Kidney tubule cell (primary cell): Measurements from ENCODE around the gene LMBRD1.

ENCODE experiments used
- DNase-seq: peaks from one replicate; pipeline ENCODE4 v3.0.0-alpha.2; 2018; ENCODE audit warnings: low spot score

LMBRD1 gene

DNA sequence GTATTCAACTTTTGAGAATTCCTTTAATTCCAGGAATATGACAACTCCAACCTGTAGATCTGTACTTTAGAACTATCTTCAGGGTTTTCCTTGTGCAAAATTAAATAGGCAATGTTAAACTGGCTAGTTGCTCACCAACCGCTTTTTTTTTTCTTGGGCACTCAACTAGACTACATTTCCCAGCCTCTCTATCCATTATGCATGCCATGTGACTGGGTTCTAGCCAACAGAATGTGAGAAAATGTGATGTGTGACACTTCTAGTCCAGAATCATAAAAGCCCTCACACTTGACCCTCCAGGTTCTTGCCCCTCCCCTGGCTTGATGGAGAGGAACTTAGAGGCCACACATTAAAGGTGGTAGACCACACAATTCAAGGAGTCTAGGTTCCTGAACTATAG lies 166.0 kb downstream of the LMBRD1 start:
- no peak for DNase-seq

DNA sequence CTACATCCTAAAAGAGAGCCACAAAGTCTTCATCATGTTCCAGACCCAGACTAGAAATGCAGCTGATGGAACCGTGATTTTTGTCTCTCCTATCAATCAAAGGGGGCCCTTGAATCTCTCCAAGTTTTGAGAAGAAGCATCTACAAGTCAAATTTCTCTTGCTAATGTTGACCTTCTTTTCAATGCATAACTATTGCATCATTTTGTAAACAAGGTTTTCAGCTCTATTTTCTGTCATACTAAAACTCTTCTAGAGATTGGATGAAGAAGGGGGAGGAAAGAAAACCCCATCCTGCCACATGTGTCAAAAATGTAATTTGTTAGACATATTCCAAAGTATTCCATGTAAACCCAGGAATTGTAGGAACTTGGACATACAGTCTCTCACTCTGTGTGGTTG lies 169.2 kb downstream of the LMBRD1 start:
- DNase-seq = no peak

GRCh38 chr6:69624944-69625343 lies 171.9 kb downstream of the LMBRD1 start:
- DNase-seq = no peak
